Skeletal muscle cell (primary cell): ENCODE data around the gene TAMM41.
"Not testable (repeated sequence)": the region's sequence is repeated elsewhere in the genome, so short reads cannot be mapped to it uniquely, and the experiment has no call there.

Source experiments
- DNase-seq: peaks from one replicate; pipeline ENCODE4 v3.0.0-alpha.2; 2010; ENCODE audit warnings: low read depth
- H3K4me3 ChIP-seq: 2 replicates; pipeline ENCODE4 v1.5.1; 2011; ENCODE audit warnings: low read depth, mild to moderate bottlenecking, control low read depth, low read length, moderate library complexity

Gene TAMM41

DNA sequence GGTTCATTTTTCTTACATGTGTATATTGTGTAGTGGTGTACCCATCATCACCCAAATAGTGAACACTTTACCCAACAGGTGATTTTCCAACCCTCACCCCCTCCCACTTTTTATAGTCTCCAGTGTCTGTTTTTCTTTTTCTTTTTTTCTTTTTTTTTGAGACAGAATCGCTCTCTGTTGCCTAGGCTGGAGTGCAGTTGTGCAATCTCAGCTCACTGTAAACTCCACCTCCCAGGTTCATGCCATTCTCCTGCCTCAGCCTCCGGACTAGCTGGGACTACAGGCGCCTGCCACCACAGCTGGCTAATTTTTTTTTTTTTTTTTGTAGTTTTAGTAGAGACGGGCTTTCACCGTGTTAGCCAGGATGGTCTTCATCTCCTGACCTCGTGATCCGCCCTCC lies 74.8 kb downstream of the TAMM41 start:
- DNase-seq: not testable (repeated sequence)

DNA sequence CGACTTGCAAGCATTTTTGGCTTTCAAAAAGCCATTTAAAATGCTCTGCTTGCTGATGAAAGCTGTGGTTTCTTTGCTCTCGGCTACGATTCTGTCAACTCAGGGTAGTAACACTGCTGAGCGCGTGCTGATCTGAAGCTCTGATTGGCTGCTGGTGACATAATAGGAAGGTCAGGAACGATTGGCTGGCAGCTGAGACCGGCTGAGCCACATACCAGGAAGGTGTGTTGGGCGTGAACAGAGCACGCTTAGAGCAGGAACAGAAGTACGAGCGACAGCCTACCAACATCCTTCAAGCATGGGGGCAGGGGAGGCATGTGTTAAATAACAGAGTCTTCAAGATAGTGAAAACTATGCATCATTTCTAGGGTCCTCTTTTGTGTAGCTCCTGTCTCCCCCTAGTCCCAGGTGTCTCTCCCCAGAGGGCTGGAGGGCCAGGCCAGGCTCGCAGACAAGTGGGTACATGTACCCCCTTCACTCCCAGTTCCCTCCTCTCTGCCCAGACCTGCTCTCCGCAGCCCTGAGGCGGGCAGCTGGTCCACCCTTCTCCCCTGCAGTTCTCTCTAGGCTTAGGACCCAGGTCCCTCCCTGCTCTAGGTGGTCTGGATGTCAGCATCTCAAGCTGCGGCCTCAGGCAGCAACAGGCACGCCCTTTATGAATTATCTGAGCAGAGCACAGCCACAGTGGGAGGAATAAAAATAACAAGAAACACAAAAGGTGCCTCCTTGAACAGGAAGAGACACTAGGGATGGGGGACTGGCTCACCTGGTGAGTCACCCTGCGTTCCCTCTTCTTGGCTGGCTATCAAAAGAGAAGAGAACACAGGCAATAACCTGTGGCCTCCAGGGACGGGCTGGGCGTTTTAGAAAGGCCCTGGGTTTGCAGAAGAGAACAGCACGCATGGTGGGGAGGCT lies 76.0 kb downstream of the TAMM41 start:
- peak; percentile 60 for DNase-seq
- no peak overlapping the region for H3K4me3 ChIP-seq

More for the DNA sequence above, 74.8 kb downstream of the TAMM41 start:
- not testable (repeated sequence) for H3K4me3 ChIP-seq

DNA sequence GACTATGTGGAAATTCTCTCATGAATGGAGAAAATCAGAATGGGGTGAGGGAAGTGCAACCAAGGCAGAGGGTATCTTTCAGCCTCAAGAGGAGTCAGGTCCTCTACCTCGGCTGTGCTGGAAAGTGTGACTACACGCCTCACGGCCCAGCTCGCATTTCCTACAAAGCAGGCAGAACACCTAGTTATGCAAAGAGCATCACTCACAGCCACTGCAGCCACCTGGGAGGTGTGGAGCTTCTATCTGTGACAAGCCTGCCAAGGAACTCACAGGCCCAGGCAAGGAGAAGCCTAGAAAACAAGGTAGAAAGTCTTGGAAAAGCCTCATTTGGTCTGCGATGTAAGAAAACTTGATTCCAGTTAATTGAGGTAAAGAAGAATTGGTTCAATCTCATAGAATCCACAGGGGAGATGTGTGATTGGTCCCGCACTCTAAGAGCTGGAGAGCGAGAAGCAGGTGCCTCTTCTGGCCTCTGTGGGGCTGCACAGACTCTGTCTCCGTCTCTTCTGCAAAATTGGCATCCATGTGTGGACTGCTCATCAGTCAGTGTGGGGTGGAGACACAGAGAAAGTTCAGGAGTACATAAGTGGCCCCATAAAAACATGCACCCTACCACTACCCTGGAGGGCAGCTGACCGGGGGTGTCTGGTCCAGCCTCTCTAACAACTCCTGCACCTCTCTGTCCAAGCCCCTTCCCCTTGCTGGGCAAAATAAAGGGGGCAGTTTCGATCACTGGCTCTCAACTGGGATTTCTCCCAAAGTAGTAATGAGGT lies 76.8 kb downstream of the TAMM41 start:
- H3K4me3 ChIP-seq: no peak overlapping the region
- no peak for DNase-seq

DNA sequence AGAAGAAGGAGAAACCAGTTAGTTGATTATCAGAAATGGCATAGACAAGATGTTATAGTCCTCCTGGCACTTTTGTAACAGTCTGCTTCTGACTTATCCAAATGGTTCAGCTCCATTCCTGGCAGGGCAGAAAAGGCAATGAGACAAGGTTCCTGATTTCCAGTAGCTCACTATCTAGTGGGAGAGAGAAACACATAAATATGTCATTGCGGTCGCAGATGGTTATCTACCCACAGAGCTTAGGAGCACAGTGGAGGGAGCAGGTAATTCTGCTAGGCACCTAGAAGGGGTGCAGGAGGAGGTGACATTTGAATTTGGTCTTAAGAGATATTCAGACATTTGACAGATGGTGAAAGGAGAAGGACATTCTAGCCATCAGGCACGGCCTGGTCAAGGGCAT lies 78.1 kb downstream of the TAMM41 start:
- H3K4me3 ChIP-seq: no peak overlapping the region
- no peak for DNase-seq

DNA sequence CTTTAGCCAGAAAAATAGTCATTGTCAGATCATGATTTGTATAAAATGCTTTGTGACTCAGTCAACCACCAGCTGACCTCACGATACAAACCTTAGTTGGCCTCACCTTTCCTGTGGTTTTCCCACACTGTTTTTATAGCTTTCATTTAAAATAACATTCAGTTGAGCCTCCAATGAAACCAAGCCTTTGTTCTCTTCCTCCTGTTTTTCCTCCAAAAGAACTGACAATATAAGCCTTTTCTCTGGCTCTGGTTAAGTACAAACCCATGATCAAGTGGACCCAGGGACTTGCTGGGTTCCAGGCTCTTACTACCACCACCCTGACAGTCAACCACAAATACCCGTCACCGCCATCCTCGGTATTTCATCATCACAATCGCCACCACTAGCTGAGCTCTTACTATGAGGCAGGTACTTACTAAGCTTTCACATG lies 81.7 kb downstream of the TAMM41 start:
- peak; percentile 35 for DNase-seq
- no peak overlapping the region for H3K4me3 ChIP-seq

DNA sequence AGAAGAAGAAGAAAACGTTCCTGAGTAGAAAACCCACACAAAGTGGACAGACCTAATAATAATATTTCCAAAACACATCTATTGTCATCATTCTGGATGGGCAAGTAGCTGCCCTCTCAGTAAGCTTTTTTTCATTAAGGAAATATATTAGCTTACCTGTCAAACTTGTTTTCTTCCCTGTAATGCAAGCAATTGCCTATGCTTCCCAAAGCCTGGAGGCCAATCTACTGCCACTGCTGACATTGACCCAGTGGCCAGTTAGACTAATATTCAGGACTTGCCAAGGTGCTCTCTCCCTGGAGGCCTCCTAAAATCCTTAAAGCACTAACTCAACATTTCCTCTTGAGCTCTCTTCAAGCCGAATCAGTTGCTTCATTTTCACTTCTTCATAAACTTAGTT lies 86.7 kb downstream of the TAMM41 start:
- no peak for DNase-seq
- no peak overlapping the region for H3K4me3 ChIP-seq

DNA sequence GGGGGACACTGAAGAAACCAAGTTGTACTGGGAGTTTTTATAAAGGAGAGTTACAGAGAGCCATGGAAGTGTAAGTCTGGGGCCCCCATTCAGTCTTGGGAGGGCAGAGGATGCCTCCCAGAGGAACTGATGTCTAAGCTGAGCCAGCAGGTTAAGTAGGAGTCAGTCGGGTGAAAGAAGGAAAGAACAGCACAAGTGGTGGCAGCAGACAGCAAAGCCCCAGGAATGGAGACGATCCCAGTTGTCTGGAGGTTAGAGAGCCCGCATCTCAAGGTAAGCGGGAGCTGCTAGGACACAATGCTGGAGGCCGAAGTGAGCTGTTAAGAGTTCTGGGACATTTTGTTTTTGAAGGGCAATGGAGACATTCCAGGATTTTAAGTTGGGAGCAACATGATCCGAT lies 88.8 kb downstream of the TAMM41 start:
- H3K4me3 ChIP-seq: no peak overlapping the region
- no peak for DNase-seq

DNA sequence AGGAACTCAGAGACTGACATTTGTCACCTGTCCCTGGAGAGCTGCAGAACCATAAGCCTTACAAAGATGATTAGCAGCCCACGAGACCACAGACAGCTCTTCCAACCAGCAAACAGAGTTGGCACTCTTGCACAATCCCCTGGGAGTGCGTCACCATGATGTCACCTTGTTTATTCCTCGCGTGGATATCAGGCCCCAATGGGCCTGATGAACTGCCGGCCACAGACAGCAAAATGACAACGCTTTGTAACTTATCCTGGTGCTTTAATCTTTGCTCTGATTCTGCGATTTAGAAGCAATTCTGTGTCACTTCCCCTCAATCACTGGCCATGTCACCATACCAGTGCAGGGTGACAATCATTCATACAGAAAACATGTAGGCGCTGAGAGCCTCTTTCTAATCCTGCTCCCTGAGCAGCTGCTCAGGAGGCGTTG lies 89.2 kb downstream of the TAMM41 start:
- no peak for DNase-seq
- no peak overlapping the region for H3K4me3 ChIP-seq

DNA sequence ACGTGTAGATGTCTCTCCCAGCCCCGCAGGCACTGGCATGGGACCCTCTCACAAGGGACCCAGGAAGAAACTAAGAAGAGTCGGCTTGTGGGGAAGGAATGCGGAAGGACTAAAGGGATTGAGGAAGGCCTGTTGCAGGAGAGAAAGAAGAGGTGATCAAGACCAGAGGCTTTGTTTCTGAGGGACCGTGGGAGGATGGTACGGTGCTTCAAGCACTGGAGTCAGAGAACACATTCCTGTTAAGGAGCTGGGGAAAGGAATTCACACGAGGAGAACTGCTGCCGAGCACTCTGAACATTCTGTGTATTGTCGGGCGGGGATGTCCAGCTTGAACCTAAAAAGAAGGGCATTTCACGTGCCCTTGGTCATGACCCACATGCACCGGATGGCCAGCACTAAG lies 91.4 kb downstream of the TAMM41 start:
- DNase-seq: no peak

DNA sequence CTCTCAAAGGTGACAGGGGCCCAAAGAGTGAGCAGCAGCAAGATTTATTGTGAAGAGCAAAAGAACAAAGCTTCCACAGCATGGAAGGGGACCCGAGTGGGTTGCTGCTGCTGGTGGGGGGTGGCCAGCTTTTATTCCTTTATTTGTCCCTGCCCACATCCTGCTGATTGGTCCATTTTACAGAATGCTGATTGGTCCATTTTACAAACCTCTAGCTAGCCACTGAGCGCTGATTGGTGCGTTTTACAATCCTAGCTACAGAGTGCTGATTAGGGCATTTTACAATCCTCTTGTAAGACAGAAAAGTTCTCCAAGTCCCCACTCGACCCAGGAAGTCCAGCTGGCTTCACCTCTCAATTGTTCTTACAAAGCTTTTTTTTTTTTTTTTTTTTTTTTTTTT lies 94.4 kb downstream of the TAMM41 start:
- H3K4me3 ChIP-seq, DNase-seq: not testable (repeated sequence)

More for the DNA sequence above, 91.4 kb downstream of the TAMM41 start:
- no peak overlapping the region for H3K4me3 ChIP-seq

DNA sequence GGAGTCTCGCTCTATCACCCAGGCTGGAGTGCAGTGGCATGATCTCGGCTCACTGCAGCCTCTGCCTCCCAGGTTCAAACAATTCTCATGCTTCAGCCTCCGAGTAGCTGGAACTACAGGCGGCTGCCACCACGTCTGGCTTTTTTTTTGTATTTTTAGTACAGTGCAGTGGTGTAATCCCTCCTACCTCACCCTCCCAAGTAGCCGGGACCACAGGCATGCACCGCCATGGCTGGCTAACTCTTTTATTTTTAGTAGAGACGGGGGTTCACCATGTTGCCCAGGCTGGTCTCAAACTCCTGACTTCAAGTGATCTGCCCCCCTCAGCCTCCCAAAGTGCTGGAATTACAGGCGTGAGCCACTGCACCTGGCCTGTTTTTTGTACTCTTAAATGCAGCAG lies 98.4 kb downstream of the TAMM41 start:
- H3K4me3 ChIP-seq, DNase-seq: not testable (repeated sequence)
